GM23248 (cell line): ENCODE results near the gene ZNF500.

Experiments used
- EZH2 ChIP-seq: fragments of 200-600 bp; sonication (generic); IDR thresholded peaks from 2 replicates; pipeline ENCODE4 v1.6.1; 2018; ENCODE audit warnings: antibody characterized with exemption, mild to moderate bottlenecking; ENCODE audit not compliant: insufficient read depth, poor library complexity, severe bottlenecking
- EZH2phosphoT487 ChIP-seq: fragments of 200-600 bp; sonication (generic); IDR thresholded peaks from 2 replicates; pipeline ENCODE4 v1.6.1; 2018; ENCODE audit warnings: antibody characterized with exemption, moderate library complexity, mild to moderate bottlenecking, low read depth; ENCODE audit not compliant: insufficient read depth

DNA sequence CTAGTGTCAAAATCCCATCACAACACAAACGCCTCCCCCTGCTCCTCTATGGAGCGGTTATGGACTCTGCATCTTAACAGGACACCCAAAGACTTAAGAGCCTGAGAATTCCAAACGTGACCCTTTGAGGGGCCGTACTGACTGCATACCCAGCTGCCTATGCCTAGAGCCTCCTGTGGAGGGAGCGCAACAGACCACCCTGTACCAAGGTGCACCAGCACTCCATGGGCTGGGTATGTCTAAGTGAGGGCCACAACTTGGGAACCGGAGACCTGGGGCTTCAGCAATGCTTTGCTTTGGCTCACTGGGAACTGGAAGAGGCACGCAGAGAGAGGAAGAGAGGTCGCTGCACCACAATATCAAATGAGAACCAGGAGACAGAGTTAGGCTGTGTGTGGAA is 38.3 kb downstream of the ZNF500 start:
- TF ChIP-seq EZH2: no peak
- TF ChIP-seq EZH2phosphoT487: no peak
